HCT116 (cell line): ENCODE measurements around the gene CLDN12.

Experiments used
- CTCF ChIP-seq, 3 experiments: fragments of 200-600 bp in 1 of 3; sonication (generic) in 1 of 3; IDR thresholded peaks in 2 of 3; conservative IDR thresholded peaks in 1 of 3; 2 replicates each; pipeline ENCODE4 v1.5.1; 2012 to 2017; ENCODE audit warnings: low read depth in 2 of 3, low read length in 2 of 3, antibody characterized with exemption in 1 of 3, borderline replicate concordance in 1 of 3, control low read depth in 1 of 3, mild to moderate bottlenecking in 1 of 3, mixed read lengths in 1 of 3, mixed run types in 1 of 3, moderate library complexity in 1 of 3; ENCODE audit not compliant: insufficient read depth in 1 of 3
- EGR1 ChIP-seq: IDR thresholded peaks from 2 replicates; pipeline ENCODE4 v1.6.1; 2012; ENCODE audit warnings: low read depth
- EZH2 ChIP-seq: fragments of 200-600 bp; sonication (generic); IDR thresholded peaks from 2 replicates; pipeline ENCODE4 v1.6.1; 2017; ENCODE audit warnings: antibody characterized with exemption, mixed run types
- EZH2phosphoT487 ChIP-seq: fragments of 200-600 bp; IDR thresholded peaks from 2 replicates; pipeline ENCODE4 v1.6.1; 2018; ENCODE audit warnings: antibody characterized with exemption, borderline replicate concordance
- JUND ChIP-seq: IDR thresholded peaks from 2 replicates; pipeline ENCODE4 v1.6.1; 2012
- POLR2A ChIP-seq: IDR thresholded peaks from 2 replicates; pipeline ENCODE4 v1.7.0; 2011; ENCODE audit warnings: borderline replicate concordance; ENCODE audit not compliant: insufficient read depth, insufficient read length; ENCODE audit errors: extremely low read depth
- POLR2AphosphoS5 ChIP-seq: IDR thresholded peaks from 2 replicates; pipeline ENCODE4 v1.6.1; 2011; ENCODE audit warnings: mild to moderate bottlenecking, low read depth, low read length, moderate library complexity
- RAD21 ChIP-seq: IDR thresholded peaks from 2 replicates; pipeline ENCODE4 v1.6.1; 2012; ENCODE audit warnings: low read depth, mild to moderate bottlenecking
- SP1 ChIP-seq: IDR thresholded peaks from 2 replicates; pipeline ENCODE4 v1.6.1; 2012; ENCODE audit warnings: low read depth
- YY1 ChIP-seq: IDR thresholded peaks from 2 replicates; pipeline ENCODE4 v1.6.1; 2011; ENCODE audit warnings: low read length, low read depth, moderate library complexity, mild to moderate bottlenecking; ENCODE audit not compliant: insufficient replicate concordance; ENCODE audit errors: extremely low read depth
- ZFX ChIP-seq: fragments of 450-650 bp; IDR thresholded peaks from 2 replicates; pipeline ENCODE4 v1.6.1; 2017

- TF ChIP-seq EZH2 (no peak), POLR2AphosphoS5 (no peak), POLR2A (no peak), EGR1 (no peak), SP1 (no peak), CTCF (IDR thresholded peaks at IDR 0.05 in 2 of 3, conservative IDR thresholded peaks at IDR 0.05 in 1 of 3; ENCODE audit: borderline replicate concordance in 1 of 3, insufficient read depth in 1 of 3, low read depth in 2 of 3, low read length in 2 of 3) (no peak), JUND (no peak), YY1 (no peak), ZFX (no peak), EZH2phosphoT487 (no peak), RAD21 (no peak)
Measured at GRCh38 chr7:90432752-90433151, 29.5 kb downstream of the CLDN12 start.
